ENCODE data around the gene COL9A3.

The COL9A3 gene

DNA sequence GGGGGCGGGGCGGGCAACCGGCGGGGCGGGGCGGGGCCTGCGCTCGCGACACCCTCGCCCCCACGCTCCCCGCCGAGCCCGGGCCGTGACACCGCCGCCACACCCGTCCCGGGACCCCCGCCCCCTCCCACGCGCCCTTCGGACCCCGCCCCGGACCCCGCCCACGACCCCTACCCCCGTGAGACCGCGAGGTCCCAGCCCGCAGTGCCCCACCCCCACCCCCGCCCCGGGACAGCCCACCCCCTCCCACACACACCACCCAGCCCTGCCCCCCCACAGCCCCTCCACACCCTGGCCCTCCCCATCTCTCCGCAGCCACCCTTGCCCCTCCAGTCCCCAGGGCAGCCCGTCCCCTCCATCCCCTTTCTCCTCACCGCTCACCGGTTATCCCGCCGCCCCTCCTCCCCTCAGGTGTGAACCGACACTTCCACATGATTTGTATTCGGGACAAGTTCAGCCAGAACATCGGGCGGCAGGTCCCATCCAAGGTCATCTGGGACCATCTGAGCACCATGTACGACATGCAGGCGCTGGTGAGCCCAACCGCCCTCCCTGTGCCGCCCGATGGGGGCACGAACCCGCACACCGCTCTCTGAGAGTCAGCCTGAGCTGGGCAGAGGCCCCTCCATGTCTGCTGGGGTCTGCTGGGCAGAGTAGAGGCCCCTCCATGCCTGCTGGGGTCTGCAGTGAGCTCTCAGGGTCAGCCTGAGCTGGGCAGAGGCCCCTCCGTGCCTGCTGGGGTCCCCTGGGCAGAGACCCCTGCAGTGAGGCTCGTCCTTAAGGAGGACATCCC is 20.0 kb upstream of the COL9A3 start:
- DNase-seq (ENCODE audit: low read depth, low spot score): no peak

DNA sequence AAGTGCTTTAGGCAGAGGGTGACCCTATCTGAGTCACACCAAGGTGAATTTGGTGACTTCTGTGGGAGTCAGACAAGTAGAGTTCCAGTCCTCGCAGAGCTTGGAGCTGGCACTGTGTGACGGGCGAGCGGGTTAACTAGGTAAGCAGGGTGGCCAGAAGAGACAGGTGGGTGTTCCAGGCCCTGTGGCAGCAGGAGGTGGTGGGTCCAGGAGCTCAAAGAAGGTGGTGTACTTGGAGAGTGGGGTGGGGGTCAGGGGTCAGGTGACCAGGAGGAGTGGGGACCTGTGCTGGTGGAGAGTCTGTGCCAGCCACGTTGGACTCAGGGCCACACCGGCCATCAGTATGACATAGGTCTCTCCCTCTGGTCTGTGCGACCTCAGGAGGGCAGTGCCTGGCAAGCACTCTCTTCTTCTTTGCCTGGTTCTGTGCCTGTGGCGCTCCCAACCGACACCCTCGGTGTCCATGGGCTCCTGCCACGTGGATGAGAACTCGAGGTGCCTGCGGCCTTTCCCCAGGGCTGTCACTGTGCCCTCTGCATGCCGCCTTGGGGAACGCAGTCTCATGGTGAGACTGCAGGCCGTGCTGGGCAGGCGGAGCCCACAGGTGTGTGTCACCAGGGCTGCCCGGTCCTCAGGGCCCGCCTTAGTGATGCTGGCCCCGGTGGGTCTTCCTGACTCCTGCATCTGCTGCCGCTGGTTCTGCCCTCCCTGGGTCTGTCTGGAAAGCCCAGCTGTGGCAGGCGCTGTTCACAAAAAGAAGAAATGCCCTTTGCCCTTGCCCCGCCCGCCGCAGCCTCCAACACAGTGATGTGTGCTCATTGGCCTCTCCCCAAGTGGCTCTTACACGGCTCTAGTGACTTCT is 18.9 kb upstream of the COL9A3 start:
- DNase-seq (ENCODE audit: low read depth, low spot score): no peak

DNA sequence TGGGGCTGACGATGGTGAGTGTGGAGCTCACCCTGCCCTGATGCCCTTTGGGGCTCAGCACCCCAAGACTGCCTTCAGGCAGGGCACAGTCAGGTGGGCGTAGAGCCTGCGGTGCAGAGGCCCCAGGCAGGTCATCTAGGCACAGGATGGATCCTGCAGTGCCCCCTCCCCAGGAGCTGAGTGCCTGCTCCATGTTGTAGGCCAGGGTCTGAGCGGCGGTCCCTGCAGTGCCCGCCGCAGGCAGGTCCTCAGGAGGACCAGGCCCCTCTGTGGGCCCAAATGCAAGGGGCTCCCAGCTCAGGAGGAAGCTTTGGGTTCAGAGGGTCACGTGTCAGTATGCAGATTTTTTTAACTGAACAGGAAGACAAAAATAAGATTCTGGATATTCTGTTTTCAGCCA is 17.8 kb upstream of the COL9A3 start:
- no peak for DNase-seq (ENCODE audit: low read depth, low spot score)

DNA sequence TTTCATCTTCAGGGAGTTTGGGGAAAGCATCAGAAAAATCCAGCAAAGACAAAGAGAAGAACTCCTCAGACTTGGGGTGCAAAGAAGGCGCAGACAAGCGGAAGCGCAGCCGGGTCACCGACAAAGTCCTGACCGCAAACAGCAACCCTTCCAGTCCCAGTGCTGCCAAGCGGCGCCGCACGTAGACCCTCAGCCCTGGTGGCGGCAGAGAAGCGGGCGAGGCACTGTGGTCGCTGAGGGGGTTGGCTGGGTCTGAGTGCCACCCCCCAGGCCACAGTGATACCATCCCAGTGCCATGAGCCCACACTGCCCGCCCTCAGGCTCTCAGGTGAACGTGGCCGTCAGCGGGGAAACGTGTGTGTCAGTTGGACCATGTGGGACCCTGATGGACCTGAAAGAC is 17.4 kb upstream of the COL9A3 start:
- DNase-seq (ENCODE audit: low read depth, low spot score): no peak

DNA sequence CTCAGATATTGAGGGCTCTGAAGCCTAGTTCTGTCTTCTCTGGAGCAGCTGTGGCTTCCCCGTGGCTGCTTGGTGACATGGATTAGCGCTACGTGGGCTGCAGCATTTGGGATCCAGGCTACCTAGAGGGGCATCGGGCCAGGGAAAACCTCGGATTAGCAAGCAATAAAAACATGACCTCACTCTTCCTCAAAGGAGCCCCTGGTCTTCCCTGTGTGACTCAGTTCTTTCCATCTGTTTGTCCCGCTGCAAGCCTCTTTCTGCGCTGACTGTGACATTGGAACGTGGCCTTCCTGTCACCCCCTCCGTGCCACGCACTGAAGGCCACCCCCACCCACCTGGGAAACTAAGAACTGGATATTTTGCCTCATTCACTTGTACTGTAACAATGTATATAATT is 17.0 kb upstream of the COL9A3 start:
- no peak for DNase-seq (ENCODE audit: low read depth, low spot score)

DNA sequence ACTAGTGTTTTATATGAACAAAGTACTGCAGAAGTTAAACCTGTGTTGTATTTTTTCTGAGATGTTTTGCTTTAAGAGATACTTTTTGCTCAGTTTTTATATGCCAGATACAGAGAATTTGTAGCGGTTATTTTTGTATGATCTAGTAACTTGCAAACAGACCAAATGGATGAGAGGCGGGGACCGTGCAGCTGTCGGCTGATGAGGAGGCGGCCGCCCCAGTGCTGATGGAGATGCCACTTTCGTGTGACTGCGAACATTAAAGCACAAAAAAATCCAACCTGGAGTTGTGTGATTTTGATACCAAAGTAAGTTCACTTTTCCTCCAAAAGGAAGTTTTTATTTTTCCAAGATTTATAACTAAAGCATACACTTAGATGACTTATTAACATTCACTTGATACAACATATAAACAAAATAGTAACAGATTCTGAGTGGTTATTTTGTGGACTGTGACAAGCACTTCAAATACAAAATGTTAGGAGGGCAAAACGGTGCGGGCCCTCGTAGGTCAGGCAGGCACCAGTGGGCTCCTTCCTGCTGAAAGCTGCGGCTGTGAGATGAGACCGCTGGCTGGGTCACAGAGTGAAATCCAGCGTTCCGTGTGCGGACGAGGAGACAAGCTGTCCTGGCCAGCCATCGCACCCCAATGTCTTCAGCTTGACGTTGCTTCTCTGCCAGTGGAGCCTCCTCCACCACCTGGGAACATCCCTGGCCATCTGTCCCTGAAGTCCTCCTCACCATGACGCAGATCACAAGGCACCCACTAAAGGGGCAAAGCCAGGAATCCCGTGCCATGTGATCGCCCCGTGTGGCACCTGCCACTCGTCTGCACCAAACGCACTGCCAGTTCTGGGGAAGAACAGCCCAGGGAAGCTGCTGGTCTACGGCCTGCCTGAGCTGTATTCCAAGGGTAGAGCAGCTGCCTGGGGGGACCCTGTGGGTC is 16.3 kb upstream of the COL9A3 start:
- no peak for DNase-seq (ENCODE audit: low read depth, low spot score)

DNA sequence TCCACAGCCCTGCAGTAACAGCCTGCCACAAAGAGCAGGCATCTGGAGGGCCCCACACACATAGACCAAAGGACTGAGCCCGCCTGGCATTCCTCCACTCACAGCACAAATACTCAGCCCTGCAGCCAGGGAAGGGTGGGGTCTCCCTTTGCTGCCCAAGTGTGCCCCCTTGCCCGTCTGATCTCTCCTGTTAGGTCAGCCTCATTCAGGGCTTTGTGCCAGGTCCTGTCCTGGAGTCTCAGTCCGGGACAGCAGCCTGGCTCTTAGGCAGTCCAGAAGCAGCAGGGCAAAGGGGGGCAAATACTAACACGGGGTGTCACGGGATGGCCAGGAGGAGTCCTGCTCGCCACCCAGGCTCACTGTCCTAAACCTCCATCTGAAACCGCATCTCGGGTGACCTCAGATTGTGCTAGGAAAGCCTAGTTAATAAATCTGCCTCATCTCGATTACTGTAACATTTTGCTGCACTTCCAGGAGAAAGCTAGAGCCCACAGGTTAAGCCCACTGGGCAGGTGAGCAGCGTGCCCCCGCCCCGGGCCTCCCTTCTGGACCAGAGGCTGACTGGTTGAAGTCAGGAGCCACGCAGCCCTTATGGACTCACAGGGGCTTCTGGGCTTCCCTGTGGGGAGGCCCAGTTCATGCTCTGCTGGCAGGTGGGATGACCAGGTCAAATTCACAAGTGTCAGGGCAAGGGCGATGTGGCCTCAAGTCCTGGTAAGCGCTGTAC is 15.4 kb upstream of the COL9A3 start:
- no peak for DNase-seq (ENCODE audit: low read depth, low spot score)

DNA sequence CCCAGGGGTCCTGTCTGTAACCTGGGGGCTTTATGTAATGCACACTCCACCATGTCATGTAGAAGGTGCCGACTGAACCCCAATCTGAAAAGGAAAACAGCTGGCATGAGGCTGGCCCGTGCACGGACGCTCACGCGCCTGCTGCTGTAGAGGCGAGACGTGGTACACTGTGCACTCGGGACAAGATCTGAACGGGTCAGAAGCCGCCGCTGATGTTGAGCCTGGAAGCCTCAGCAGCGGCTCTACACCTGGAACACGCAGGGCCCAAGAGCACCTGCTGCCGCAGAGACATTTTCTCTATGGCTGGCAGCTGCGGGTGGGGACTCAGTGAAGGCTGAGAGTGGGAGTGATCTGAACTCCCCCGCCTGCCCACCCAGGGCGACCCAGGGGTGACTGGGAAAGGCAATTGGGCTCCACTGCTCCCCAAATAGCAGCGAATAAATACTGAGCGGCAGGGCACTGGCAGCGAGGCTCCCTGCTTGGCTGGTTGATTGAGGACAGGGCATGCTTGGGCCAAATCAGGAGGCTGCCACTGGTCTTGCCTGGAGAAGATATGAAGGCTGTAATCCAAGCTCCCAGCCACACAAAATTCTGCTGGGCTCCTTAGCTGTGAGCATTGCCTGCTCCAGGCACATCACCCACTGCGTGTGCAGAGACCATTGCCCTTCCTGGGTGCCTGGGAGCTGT is 14.7 kb upstream of the COL9A3 start:
- no peak for DNase-seq (ENCODE audit: low read depth, low spot score)

DNA sequence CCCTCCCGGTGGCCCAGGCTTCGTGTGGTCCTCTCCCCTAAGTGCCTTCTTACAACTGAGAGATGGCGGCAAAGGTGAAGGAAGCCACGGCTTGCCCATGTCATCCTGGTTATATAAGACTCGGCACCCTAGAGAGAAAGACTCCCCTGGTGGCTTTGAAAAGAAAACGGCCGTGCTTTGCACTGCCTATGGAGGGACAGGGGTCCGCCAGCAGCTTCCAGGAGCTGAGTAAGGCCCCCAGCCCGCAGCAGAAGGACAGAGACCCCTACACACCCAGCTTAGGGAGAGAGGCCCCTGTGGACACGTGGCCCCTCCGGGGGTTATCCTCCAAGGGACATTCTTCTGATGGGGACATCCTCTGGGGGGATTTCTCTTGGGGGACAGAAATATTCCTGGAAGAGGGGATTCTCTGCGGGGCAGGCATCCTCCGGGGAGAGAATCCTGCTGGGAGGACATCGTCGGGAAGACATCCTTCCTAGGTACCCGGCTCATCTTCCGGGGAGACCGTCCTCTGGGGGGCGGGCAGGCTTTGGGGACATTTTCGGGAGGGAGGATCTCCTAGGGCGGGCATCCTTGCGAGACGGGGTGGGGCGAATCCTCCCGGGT is 12.7 kb upstream of the COL9A3 start:
- no peak for DNase-seq (ENCODE audit: low read depth, low spot score)

DNA sequence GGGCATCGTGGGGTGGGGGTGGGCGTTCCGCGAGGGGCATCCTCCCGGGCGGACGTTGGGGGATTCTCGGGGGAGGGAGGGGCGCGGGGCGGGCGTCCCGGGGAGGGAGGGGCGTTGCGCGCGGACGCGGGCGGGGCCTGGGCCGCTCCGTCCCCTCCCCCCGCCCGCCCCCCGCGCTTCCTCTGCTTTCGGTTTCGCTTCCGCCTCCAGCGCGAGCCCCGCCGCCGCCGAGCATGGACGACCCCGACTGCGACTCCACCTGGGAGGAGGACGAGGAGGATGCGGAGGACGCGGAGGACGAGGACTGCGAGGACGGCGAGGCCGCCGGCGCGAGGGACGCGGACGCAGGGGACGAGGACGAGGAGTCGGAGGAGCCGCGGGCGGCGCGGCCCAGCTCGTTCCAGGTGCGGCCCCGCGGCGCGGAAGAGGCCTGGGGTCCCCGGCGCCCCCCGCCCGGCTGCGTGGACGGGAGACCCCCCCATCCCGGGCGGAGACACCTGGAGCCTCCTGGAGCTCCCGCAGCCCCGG is 12.2 kb upstream of the COL9A3 start, which contains the start of gene OGFR:
Gene OGFR (plus strand): TSS at position 209 of the 528 bp plus-strand sequence. CDS start 25 bp downstream, at position 234.
- DNase-seq (ENCODE audit: low read depth, low spot score): no peak

DNA sequence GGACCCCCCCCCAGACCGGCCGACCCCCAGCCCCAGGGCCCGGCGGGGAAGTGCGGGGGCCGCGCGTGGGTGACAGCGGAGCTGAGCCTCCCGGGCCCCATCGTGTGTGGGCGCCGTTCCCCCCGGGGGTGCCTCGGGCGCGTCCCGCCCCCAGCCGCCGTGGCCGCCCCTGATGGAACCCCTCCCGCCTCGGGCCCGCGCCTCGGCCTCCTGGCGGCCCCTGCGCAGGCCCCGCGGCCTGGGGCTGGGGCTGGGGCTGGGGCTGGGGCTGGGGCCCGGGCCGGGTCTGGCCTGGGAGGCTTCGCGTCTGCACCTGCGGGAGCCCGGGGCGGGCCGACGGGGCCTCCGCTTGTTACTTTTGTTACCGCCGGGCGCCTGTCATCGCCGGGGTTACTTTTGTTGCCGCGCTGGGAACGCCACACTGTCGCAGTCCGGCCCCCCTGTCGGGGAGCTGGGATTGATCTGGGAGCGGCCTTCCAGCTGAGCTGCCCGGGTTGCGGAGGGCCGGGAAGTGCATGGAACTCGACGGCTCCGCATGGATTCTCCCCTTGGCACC is 11.6 kb upstream of the COL9A3 start:
- no peak for DNase-seq (ENCODE audit: low read depth, low spot score)

DNA sequence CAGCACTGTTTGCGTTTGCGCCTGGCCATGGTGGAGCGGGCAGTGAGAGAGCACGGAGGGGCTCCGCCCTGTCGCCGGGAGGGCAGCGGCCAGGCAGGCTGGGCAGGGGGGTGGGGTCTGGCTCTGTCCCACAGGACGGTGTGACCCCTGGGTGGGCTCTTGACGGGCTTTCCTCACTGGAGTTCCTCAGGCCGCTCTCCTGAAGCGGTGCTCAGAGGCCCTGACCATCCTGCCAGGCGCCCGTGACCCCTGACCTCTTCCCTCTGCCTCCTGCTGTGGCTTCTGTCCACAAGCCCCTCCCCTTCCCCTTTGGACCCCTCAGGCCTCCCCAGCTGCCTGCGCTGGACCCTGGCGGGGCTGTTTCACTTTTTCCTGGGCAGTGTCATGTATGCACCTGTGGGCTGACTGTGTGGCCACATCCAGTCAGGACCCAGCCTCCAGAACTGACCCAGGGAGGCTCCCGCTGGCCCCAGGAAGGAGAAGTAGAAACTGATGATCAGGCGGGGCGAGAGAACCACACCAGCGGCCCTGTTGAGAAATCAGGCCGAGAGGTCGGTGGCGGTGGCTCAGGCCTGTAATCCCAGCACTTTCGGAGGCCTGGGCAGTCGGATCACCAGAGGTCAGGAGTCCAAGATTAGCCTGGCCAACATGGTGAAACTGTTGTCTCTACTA is 11.0 kb upstream of the COL9A3 start:
- no peak for DNase-seq (ENCODE audit: low read depth, low spot score)

DNA sequence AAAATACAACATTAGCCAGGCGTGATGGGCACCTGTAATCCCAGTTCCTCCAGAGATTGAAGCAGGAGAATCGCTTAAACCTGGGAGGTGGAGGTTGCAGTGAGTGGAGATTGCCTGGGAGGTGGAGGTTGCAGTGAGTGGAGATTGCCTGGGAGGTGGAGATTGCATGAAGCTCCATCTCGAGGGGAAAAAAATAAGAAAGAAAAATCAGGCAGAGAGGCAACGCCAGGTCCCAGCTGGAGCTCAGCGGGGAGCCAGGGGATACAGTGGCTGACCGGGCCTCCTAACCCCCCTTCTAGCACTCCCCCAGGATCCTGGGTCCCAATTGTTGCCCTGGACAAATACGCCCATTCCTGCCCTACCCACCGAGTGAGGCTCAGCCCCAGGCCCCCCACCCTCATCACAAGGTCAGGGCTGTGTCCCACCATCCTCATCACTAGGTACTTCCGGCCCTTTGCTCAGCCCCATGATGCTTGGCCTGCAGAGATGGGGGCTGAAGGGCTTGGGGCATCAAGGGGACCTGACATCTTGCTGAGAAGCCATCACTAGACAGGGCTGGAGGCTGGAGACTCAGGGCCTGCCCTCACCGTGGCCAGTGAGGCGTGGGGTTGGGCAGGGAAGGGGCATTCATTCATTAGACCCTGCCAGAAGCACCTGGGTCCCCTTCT is 10.3 kb upstream of the COL9A3 start:
- DNase-seq (ENCODE audit: low read depth, low spot score): no peak

DNA sequence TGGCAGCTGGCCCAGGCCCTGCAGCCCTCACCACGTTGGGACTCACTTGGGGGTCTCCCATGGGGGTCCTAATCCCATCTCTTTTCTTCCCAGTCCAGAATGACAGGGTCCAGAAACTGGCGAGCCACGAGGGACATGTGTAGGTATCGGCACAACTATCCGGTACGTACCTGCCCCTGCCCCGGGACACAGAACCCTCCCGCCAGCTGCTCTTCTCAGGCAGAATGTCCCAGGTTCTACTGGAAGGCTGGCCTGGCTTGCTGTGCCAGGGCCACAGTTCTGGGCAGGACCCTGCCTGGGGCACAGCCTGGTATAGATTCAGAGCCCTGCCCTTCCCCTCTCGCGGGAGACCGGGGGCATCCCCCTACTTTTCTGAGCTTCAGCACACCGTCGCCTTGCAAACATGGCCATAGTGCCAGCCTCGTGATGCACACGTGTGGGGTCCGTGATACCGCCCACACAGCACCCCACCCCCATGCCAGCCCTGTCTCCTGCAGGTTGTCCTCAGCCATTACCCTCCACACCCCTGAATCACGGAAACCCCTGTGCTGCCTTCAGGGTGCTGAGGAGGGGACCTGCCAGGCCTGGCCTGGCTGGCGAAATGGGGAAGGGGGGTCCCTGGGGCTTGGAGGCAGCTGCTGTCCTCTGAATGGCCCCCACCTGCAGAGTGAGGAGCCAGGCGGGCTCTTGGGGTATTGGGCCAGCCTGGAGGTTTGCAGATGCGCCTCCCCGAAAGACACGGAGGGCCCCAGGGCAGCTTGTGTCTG is 9.2 kb upstream of the COL9A3 start:
- DNase-seq (ENCODE audit: low read depth, low spot score): no peak

DNA sequence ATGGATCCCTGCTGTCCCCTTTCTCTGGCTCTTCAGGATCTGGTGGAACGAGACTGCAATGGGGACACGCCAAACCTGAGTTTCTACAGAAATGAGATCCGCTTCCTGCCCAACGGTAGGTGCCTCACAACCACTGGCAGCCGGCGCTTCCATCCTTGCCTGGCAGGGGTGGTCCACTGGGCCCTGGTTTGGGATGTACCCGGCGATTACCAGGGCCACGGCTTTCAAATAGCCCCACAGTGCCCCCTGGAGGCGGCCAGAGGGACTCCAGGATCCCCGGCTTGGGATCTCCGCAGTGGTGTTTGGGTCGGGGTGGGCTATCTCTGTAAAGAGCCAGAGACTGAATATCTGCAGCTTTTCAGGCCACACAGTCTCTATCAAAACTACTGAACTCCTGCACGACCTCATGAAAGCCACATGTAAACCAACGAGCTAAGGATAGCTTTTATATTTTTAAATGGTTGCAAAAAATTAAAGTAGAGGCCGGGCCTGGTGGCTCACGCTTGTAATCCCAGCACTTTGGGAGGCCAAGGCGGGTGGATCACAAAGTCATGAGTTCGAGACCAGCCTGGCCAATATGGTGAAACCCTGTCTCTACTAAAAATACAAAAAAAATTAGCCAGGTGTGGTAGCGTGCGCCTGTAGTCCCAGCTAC is 8.5 kb upstream of the COL9A3 start:
- no peak for DNase-seq (ENCODE audit: low read depth, low spot score)

DNA sequence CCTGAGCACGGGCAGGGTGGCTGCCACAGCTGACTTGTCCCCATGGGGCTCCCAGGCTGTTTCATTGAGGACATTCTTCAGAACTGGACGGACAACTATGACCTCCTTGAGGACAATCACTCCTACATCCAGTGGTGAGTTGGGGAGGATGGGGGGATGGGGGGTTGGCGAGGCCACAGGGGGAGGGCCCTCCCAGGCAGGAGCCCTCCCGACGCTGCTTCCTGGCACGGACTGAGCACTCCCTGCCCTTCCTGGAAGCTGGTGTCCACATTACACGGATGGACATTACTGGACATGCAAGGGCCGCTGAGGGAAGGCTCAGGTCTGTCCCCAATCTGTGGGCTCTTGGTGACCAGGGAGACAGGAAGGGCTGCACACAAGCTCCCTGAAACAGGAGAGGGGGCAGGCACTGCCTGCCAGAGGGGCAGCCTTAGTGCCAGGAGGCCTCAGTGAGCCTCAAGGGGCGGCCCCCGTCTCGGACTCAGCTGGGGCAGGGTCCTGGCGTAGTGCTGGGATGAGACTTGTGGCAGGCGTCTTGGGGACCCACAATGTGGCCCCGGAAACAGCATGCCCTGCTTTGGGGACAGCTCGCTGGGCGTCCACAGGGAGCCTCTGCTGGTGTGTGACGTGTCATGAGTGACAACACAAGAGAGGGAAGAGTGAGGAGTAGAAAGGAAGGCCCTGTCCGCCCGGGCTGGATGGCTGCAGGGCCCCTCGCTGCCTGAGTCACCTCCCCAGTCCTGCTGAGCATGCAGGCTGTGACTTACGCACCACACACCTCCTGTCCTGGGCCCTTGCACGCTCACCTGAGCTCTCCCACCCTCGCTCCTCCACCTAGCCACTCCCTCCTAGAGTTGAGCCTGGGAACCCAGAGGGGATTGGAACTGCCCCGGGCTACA is 7.1 kb upstream of the COL9A3 start:
- DNase-seq (ENCODE audit: low read depth, low spot score): no peak

Measured in brain pericyte (primary cell).